Stimulated activated CD4-positive, alpha-beta T cell treated with anti-CD3 and anti-CD28 coated beads, Interleukin-1b, Interleukin-23, amount 100 ng/mL, for 24 hours (primary cell): Measurements from ENCODE around the gene PSPH.
"Not testable (repeated sequence)": the region's sequence is repeated elsewhere in the genome, so short reads cannot be mapped to it uniquely, and the experiment has no call there.

Experiments used
- DNase-seq, 4 experiments: peaks; one replicate each; pipeline ENCODE4 v3.0.0-alpha.2; 2020; ENCODE audit warnings: low read depth in 4 of 4, low spot score in 1 of 4

PSPH gene

DNA sequence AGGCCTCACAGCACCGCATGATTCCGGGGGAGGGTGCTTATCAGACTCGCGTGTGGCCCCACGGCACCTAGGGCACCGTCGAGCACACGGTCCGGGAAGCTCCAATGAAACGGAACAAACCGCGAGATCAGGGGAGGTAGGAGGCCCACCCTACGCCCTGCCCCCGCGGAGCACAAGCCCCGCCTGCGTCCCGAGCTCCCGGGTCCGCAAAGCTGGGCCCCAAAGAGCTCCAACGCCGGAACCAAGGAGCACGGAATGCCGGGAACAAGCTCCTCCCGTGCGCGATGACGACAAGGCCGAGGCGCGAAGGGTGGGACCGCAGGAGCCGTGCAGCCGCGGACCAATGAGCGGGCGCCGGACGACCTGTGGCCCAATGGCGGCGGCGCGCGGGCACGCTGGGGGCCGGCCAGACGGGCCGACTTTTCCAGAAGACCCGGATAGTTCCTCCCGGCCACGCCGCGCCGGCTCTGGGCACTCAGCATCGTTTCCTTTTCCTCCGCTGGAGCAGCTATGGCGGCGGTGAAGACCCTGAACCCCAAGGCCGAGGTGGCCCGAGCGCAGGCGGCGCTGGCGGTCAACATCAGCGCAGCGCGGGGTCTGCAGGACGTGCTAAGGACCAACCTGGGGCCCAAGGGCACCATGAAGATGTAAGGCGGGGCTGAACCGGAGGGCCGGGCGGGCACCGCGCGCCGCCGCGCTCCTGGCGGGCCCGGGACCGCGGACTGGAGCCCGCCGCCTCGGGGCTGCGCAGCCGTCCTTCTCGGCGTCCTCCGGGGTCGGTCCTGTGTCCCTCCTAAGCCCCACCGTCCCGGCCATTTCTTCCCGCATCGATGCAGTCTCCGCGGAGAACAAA lies at the start of gene PSPH, which contains the start of gene CCT6A:
Gene PSPH, minus strand, starts transcription at position 106 of the 853 bp plus-strand sequence. CDS start 30,232 bp downstream, outside the sequence.
Gene CCT6A, plus strand, starts transcription at position 427 of the 853 bp plus-strand sequence. Its CDS starts 84 bp downstream, at position 511.
- peak; percentile 82 to 94 (median 88) for DNase-seq

DNA sequence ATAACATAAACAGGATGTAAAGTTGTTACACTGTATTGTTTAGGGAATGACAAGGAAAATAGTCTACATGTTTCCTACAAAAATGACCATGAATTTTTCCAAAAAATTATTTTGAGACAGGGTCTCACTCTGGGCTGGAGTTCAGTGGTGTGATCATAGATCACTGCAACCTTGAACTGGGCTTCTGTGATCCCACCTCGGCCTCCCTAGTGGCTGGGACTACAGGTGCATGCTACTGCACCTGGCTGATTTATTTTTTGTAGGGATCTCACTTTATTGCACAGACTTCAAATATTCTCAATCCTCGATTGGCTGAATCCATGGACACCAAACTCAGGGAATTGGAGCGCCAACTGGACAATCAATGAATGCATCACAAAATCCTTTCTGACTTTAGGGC lies 48.4 kb upstream of the PSPH start:
- DNase-seq: no peak

DNA sequence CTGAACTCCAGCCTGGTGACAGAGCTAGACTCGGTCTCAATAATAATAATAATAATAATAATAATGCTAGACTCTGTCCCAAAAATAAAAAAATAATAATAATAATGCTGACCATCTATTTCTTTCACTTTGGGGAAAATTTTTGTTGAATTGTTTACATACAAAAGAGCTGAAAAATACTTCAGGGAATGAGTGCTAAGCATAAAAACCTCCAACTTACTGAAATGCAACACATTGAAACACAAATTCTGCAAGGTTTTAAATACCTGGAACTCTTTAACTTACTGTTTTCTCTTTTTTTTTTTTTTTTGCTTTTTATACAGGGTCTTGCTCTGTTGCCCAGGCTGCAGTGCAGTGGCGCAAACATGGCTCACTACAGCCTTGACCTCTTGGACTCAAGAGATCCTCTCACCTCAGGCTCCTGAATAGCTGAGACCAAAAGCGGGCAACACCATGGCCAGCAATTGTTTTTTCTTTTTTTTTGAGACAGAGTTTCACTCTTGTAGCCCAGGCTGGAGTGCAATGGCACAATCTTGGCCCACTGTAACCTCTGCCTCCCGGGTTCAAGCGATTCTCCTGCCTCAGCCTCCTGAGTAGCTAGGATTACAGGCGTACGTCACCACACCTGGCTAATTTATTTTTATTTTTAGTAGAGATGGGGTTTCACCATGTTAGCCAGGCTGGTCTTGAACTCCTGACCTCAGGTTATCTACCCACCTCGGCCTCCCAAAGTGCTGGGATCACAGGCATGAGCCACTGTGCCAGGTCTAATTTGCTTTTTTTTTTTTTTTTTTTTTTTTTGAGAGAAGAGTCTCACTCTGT lies 47.2 kb upstream of the PSPH start:
- not testable (repeated sequence) for DNase-seq

DNA sequence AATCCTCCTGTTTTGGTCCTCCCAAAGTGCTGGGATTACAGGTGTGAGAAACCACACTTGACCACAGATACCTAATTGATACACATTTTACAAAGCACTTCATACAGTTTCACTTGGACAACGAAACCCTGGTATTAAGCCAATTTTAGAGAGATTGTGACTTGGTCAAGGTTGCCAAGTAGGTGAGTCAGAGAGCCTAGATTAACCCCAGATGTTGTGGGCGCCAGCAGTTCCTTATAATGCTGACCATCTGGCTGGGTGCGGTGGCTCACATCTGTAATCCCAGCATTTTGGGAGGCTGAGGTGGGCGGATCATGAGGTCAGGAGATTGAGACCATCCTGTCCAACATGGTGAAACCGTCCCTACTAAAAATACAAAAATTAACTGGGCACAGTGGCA lies 46.5 kb upstream of the PSPH start:
- DNase-seq: no peak

DNA sequence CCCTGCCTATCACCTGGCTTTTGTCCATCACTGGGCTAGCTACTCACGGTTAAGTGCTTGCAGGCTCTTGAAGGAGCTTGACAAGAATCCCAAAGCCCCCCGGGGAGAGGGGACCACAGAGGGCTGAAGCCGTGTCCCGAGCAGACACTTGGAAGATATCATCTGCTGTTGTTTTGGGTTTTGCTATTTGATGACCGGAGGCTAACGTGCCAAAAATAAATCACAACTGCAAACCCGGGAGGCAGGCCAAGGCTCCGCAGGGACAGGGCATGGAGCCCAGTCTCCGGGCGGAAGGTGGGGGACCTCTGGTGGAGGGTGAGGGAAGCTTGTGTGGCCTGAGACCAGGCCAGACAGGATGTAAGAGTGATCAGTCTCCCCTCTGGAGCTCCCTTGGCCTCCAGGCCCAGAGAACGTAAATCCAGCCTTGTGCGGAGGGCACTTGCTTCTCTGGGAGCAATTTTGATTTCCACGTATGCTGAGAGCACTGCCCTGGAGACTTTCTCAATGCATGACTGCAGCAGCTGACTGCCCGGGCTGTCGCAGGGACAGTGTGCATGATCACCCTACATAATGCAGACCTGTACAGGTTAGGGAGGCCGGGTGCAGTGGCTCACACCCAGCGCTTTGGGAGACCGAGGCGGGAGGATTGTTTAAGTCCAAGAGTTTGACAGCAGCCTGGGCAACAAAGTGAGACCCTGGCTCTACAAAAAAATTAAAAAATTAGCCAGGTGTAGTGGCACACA lies 41.7 kb upstream of the PSPH start, which contains the start of gene PHKG1:
Gene PHKG1, minus strand, starts transcription at position 164 of the 743 bp plus-strand sequence. CDS start 4,011 bp downstream, outside the sequence.
- DNase-seq: no peak

DNA sequence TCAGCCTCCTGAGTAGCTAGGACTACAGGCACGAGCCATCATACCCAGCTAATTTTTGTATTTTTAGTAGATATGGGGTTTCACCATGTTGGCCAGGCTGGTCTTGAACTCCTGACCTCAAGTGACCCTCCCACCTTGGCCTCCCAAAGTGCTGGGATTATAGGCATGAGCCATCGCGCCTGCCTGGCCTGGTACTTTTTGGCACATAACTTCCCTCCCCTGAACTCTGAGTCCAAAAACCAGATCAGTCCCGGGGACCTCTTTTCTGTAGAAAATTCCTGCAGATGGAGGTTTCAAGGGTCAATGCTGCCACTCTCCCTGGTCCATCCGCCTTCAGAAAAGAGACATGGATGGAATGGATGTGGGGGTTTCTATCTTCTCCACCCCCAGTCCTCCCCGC lies 41.1 kb upstream of the PSPH start:
- DNase-seq: not testable (repeated sequence)

DNA sequence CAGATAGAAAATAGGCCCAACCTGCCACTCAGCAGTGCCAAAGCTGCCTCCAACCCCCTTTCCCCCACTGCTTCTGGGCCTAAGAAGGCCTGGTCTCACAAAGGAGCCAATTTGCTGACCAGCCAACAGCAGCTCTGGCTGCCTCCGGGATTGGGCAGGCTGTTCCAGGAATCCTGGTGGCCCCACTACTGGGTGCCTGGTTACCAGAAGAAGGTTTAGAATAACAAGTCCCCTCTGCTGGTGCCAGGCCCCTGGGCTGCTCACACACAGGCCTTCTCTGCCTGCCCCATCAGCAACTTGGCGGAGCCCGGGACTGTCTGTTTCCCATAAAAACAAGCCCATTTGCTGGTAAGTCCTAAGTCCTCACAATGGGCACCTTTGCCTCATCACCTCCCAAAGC lies 40.3 kb upstream of the PSPH start:
- no peak for DNase-seq

DNA sequence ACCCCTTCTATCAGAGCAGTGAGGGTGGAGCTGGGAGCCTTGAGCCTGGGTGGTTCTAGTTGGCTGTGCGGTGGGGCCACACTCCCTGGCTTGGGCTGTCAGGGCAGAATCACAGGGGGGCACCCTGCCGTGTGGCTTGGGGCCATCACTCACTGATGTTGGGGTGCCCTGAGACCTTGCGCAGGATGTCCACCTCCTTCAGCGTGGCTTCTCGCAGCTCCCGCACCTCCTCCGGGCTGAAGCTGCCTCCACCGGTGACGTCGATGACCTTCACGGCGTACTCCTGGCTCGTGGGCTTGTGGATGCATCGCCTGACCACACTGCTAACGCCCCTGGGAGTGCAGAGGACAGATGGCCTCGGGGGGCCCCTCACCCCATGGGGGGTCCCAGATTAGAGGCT lies 36.2 kb upstream of the PSPH start:
- no peak for DNase-seq

DNA sequence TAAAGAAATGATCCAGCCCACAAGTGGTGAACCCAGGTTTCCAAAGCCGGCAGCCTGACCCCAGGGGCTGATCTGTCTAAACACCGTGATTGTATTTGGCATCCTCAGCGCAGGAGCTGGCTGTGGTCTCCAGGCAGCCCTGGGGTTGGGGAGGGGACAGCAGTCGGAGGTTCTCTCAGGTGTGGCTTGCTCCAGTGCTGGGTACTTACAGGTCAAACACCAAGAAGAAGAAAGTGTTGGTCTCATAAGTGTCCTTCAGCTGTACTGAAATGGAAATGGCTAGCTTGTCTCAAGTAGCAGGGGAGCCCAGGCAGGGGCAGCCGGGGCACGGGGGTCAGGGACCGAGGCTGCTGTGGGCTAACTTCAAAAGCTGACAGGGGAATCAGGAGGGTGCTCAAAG lies 35.5 kb upstream of the PSPH start:
- DNase-seq: no peak

DNA sequence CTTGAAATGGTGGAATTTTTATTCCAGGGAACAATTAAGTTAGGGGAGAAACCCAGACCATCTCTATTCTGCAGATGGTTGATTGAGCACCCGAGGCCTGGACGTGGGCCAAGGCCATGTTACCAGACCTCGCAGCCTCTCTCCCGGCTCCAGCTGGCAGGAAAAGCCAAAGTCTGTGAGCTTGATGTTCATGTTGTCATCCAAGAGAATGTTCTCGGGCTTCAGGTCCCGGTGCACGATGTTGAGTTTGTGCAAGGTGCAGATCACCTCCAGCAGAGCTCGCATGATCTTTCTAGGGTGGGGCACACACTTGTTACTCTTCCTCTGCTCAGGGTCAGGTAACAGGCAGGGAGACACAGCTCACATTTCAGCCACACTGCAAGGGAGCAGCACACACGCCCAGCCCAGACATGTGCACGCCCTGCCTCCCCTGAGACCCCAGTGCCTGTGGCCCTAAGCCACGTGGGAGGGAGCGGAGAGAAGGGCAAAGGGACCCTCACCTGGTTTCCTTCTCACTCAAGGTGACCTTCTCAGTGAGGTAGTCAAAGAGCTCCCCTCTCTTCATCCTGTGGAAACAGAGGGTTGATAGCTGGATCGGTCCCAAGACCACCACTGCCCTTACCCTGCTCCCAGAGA lies 32.0 kb upstream of the PSPH start:
- DNase-seq: no peak

DNA sequence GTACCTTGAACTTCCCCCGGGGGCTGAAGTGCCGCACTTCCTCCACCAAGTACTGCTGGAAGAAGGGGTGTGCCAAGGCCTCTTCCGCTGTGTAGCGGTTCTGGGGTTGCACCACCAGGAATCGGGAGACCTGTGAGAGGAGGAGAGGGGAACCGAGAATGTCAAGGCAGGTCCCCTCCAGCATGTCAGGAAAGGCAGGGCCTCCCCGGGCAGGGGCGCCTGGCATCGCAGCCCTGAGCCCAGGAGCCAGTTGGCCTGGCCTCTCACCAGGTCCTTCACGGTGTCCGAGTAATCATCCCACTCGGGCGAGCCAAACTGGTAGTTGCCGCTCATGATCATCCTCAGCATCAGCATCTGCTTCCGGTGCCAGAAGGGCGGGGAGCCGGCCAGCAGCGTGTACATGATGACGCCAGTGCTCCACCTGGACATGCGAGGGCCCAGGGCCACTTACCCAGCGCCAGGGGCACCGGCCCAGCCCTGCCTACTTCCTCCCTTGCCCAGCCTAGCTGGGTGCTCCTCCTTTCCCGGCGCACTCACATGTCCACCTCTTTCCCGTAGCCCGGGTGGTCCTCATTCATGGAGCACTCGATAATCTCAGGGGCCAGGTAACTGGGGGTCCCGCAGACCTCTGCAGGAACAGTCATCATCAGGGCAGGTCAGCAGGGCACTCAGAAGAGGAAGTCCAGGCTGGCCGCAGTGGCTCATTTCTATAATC lies 30.5 kb upstream of the PSPH start:
- DNase-seq: no peak

DNA sequence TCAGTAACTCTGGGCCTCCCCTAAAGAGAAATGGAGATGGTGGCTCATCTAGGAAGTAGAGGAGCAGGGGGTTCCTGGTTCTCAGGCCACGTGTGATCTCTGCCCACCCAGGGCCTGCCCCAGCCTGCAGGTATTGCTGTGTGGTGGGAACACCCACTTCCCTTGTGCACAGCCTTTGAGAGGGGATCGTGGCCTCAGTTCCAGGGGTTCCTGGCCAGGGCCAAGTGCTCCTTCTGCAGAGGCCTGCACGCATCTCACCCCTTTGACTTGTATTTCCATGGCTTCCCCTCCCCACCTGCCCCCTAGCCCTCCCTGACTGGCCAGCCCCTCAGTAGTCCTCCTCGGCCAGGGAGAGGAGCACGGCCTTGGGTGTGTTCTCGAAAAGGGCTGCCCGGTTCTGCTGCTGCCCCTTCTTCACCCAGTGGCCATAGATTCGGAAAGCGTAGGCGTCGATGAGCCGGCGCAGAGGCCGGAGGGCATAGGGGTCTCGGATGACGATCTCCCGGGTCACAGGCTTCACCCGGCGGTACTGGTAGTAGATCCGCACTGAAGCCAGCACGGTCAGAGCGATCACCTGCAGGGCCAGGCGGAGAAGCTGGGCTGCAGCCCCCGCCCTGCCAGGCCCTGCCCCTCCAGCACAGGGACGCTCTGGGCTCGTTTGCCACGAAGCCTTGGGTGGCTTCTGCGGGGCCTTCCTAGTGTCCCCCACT lies 29.6 kb upstream of the PSPH start:
- DNase-seq: not testable (repeated sequence)

DNA sequence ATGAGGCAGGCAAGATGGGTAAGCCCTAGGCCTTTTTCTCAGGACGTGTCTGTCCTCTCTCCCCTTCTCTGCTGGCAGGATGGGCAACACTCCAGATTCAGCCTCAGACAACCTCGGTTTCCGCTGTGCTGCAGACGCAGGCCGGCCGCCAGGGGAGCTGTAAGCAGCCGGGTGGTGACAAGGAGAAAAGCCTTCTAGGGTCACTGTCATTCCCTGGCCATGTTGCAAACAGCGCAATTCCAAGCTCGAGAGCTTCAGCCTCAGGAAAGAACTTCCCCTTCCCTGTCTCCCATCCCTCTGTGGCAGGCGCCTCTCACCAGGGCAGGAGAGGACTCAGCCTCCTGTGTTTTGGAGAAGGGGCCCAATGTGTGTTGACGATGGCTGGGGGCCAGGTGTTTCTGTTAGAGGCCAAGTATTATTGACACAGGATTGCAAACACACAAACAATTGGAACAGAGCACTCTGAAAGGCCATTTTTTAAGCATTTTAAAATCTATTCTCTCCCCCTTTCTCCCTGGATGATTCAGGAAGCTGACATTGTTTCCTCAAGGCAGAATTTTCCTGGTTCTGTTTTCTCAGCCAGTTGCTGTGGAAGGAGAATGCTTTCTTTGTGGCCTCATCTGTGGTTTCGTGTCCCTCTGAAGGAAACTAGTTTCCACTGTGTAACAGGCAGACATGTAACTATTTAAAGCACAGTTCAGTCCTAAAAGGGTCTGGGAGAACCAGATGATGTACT lies 28.4 kb upstream of the PSPH start:
- DNase-seq: no peak

DNA sequence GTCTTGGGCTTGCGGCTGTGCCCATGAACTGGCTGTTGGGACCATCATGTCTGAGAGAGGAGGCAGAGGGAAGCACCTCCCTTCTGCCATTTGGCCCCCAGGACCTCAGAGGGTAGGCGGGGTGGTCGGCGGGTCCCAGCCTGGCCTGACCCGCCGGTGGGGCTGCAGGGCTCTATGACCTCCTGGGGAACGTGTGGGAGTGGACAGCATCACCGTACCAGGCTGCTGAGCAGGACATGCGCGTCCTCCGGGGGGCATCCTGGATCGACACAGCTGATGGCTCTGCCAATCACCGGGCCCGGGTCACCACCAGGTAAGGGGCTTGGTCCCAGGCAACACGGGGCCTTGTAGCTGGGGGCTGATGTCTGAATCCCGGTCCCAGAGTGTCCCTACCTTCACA lies 27.0 kb upstream of the PSPH start:
- no peak for DNase-seq

DNA sequence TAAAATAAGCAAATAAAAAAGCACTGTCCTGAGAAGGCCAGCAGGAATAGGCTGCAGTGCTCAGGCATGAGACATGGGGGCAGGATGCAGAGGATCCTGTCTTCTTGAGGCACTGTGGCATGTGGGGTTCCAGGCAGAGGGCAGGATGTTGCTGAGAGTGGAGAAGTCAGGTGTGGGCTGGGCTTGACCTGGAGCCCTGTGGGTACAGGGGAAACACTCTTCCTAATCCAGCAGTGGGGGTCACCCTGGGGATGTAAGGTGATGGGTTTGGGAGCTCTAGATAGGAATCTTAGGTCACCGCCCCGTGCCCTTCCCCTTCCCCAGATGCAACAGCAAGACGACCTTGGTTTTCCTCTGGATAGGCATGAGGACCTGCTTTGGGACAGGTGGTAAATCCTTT lies 26.4 kb upstream of the PSPH start:
- DNase-seq: no peak

DNA sequence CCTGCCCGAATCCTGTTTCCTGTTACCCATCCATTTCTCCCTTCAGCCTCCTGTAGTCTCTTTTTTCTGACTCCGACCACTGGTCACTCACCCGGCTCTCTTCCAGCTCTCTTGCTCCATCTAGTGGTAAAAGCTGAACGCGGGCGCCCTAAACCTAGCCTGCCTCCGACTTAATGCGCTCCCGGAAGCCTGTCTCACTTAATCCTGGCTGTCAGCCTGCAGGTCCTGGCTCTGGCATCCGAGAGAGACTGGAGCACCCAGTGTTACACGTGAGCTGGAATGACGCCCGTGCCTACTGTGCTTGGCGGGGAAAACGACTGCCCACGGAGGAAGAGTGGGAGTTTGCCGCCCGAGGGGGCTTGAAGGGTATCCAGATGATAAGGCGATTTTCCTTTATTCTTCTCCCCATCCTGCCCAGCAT lies 23.1 kb upstream of the PSPH start:
- DNase-seq: peak; percentile 28 to 51 (median 42)

DNA sequence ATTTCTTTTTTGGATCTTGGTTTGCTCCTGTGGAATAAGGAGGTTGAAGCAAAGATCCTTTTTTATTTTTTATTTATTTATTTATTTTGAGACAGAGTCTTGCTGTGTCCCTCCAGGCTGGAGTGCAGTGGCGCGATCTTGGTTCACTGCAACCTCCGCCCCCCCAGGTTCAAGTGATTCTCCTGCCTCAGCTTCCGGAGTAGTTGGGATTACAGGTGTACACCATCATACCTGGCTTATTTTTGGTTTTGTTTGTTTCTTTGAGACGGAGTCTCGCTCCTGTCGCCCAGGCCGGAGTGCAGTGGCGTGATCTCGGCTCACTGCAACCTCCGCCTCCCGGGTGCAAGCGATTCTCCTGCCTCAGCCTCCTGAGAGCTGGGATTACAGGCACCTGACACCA lies 15.1 kb upstream of the PSPH start:
- not testable (repeated sequence) for DNase-seq

DNA sequence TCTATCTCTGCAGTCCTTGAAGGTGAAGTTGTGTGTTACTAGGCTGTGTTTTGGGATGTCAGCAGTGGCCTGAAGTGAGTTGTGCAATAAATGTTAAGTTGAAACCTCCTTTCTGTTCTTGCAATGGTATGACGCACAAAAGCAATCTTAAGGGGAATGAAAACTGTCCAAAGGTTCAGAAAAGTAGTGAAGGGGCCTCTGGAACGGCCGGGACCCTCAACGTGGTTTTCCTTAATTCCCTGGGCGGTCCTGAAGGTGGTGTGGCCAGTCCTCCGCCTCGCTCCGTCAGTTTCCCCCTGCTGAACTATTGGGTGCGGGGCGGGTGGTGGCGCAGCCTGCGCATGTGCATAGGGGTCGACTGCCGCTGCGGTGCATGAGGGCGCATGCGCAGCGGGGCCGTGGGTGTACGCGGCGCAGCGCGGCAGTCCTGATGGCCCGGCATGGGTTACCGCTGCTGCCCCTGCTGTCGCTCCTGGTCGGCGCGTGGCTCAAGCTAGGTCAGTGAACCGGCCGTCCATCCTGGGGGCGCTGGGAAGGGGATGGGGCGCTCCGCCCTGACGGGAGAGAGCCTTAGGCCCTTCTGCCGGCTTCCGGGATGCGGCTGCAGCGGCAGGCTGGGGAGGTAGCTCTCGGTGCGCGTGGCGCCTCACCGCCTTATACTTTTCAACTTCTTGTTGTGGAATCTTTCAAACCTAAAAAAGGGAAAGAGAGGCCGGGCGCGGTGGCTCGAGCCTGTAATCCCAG lies 12.8 kb upstream of the PSPH start, which contains the start of gene SUMF2:
Gene SUMF2, plus strand, starts transcription at position 405 of the 744 bp plus-strand sequence. Its CDS starts 26 bp downstream, at position 431.
- peak; percentile 73 to 85 (median 84) for DNase-seq
